Thyroid gland (tissue), 4 donors: ENCODE results near the gene JSRP1.

Experiments used
- CTCF ChIP-seq, 6 experiments: fragments of 200-600 bp in 3 of 6; fragments of 450-650 bp in 3 of 6; sonication (generic) in 3 of 6; IDR thresholded peaks; one replicate each; pipeline ENCODE4 v1.5.1; 2016 to 2019; ENCODE audit warnings: antibody characterized with exemption in 6 of 6, mild to moderate bottlenecking in 2 of 6, inconsistent platforms in 1 of 6, moderate library complexity in 1 of 6
- POLR2A ChIP-seq, 2 donors: fragments of 450-650 bp; IDR thresholded peaks; one replicate each; pipeline ENCODE4 v1.6.1; 2017; ENCODE audit warnings: antibody characterized with exemption in 2 of 2, mild to moderate bottlenecking in 2 of 2, moderate library complexity in 1 of 2

- TF ChIP-seq CTCF (IDR thresholded peaks at IDR 0.05) = no peak
- TF ChIP-seq POLR2A (IDR thresholded peaks at IDR 0.05) = no peak
Measured at GRCh38 chr19:2270157-2270422, 13.9 kb upstream of the JSRP1 start.
